Stimulated activated CD8-positive, alpha-beta memory T cell treated with anti-CD3 and anti-CD28 coated beads, Interleukin-4, amount 100 ng/mL, for 48 hours (primary cell): ENCODE data around the gene ASIC2.

Source experiments
- DNase-seq: peaks from one replicate; pipeline ENCODE4 v3.0.0-alpha.2; 2020

The ASIC2 gene

DNA sequence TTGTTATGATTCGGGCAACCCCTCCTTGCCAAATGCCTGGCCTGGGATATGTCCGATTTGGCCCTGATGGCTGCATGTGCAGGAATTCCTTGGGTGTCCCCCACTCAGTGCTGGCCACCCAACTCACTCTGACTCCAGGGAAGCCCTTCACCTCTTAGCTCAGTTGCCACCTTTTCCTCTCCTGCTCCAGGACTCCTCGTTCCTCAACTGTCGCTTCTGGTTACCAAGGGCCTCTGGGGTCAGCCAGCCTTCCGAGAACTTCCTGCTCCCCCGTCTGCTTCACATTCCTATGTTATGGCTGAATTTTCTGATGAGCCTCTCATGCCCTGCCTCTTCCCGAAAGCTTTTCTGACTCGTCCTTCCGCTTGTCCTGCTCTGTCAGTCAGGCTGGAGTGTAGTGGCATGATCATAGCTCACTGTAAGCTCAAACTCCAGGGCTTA is 237.9 kb downstream of the ASIC2 start:
- DNase-seq: no peak

DNA sequence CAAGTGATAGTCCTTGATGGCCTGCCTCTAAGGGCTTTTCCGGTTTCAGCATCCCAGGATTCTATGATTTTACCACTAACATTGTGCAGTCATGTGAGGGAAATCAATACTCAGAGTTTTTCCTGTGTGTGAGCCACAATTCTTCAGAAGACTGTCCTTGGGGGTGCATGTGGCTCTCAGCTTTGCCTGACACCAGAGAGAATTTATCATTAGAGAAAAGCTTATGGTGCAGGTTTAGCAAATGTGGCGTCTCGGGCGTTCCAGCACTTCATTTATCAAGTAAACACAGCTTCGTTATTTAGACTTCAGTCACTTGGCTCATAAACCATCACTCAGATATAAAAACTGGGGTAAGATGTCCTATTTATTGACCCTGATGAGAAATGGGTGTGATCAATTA is 238.7 kb downstream of the ASIC2 start:
- DNase-seq: no peak

- no peak for DNase-seq
These were observed 239.4 kb downstream of the ASIC2 start for GRCh38 chr17:33053676-33054075.

GRCh38 chr17:33052856-33053255 is 240.2 kb downstream of the ASIC2 start:
- DNase-seq: no peak

- no peak for DNase-seq
These were observed 242.4 kb downstream of the ASIC2 start for GRCh38 chr17:33050611-33051140.

DNA sequence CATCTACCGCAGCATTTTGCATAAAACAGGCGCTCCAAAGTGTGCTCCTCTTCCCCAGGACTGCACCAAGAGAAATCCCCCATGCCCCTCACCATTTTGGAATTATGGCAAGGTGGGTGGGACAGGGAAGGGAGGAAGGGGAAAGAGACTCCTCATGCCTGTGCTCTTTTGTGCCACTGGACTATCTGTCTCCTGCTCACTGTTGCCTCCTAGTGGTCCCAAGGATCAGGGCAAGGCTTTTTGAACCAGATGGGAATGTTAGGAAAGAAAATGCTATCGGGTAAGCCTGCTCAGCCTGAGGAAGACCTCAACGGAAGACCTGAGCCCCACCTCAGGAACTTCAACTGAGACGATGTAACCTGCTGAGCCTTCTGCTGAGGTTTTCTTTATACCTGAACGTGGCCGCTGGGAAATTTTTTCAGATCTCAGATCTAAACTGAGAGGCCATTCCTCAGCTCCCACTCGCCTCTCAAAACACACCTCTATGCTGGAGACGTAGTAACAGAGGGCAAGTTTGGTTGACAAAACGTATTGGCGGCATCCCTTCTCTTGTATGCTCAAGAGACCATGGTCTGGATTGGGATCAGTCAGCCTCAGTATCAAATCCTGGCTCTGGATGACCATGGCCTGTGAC is 243.2 kb downstream of the ASIC2 start:
- peak; percentile 74 for DNase-seq

DNA sequence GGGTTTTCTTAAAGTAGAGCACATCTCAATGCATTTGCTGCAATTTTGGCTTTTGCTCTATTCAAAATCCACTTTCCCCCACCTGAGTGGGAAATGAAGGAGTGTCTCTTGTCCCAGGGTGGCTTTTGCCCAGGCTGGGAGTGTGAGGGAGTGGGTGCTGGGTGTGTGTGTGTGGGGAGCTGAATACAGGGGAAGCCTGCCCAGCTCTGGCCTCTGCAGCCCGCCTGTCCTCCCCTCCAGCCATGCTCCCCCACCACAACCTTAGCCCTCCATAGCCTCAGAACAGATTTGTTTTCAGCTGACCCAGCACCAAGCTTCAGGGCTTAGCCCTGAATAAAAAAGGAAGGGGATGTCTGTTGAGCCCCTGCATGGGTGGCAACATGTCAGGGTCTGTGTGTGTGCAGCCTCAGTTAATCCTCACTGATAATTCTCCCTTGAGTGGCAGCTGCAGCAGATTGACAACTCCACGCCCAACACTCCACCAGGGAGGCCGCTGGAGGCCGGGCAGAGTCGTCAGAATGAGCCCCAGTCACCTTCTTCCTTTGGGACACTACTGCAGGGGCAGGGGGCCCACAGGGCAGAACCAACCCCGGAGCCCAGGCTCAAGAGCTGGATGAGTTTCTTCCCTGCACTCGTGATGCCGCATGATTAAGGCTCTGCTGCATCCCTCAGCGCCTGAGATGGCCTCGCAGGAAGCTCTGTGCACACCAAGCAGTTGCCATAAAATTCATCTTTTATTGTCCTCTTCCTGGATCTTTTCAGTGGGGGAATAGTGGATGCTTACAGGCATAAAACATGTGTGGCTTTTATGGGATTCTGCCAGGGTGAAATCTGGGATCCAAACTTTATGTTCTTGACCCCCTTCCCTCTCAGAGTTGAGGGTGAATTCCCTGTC is 246.5 kb downstream of the ASIC2 start:
- no peak for DNase-seq

- no peak for DNase-seq
These were observed 247.9 kb downstream of the ASIC2 start for GRCh38 chr17:33045216-33045615.

- no peak for DNase-seq
These were observed 248.3 kb downstream of the ASIC2 start for GRCh38 chr17:33044771-33045170.

- DNase-seq: no peak
These were observed 252.6 kb downstream of the ASIC2 start for GRCh38 chr17:33040461-33040860.

- DNase-seq: no peak
These were observed 253.2 kb downstream of the ASIC2 start for GRCh38 chr17:33039874-33040273.

- peak; percentile 53 for DNase-seq
These were observed 254.4 kb downstream of the ASIC2 start for GRCh38 chr17:33038740-33039139.

DNA sequence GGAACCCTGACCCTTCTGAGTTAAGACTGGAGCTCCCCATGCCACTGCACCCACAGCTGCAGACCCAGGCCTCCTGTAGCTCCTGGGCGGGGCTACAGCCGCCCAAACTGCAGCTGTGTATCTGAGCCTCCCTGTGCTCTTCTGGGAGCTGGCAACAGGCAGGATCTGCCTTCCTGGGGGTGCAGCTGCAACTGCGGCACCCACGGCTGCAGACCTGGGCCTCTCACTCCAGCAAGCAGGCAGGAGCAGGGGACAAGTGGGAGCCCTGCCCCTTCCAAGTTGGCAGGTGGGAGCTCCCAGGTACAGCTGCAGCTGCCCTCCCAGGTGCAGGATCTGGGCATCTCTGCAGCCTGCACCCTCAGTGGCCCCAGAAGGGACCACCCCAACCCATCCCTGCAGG is 259.9 kb downstream of the ASIC2 start:
- no peak for DNase-seq

DNA sequence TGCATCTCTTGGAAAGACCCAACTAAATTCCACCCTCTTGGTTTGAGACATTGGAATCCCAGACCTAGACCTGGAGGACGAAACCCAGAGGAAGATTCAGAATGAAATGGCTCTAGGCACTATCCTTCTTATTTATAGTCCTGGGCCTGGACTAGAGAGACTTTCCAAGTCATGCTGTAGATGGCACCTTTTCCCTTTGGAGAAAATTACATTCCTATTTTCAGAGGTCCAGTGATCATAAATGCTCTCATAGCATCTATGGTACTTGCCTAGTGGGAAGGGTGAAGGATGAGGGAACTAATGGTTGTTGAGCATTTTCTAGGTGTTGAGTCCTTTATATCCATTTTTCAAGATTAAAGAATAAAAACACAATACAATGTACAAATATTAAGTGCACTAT is 264.3 kb downstream of the ASIC2 start:
- no peak for DNase-seq

GRCh38 chr17:33028061-33028460 is 265.0 kb downstream of the ASIC2 start:
- DNase-seq: no peak

DNA sequence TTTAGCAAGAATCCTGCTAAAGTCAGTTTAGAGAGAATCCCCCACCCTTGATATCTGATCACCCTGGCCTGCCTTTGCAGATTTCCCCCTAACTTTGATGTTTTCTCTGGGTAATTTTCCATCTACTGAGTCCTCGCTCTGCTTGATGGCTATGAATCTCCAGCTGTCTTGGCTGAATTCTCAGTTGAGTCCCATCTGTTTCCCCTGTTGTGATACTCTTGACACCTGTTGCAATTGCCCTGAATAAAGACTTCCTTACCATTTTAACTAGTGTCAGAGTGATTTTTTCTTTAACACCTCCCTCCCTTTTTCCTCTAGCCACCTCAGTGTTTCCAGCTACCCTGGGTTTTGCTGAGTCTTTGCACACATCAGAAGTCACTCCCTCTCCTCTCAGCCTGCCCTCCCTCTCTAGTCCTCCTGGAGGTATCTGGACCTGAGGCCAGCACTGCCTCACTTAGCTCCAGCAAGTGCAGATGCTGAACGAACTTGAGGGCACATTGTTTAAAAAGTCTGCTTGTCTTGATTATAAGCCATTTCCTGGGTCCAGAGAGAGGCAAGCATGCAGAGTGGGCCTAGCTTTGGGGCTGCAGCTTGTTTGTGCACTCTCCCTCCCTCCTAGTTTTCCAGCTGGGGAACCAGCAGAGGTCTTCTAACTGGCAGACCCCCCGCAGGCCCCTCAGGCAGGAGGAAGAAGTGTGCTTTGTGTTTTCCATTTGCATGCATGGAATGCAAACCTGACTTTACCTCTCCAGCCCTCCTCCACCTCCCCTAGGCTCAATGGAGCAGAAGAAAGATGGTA is 268.2 kb downstream of the ASIC2 start:
- DNase-seq: no peak

DNA sequence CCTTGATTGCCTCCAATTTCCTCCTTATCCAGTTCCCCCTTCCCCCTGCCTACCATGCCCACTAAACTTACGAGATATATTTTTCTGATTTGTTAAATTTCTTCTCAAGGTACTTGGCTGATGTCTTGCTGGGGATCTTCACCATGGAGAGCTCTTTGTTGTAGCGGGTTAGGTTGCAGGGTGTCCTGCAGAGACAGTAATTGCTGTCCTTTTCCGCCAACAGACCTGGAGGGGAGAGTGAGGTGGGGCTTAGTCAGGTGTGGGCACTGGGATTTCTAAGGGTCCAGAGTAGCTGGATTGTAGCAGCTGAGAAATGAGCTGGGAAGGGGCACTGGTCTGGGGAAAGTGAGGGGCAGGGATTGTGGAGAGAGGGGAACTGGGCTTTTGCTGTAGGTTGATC is 269.3 kb downstream of the ASIC2 start:
- no peak for DNase-seq

DNA sequence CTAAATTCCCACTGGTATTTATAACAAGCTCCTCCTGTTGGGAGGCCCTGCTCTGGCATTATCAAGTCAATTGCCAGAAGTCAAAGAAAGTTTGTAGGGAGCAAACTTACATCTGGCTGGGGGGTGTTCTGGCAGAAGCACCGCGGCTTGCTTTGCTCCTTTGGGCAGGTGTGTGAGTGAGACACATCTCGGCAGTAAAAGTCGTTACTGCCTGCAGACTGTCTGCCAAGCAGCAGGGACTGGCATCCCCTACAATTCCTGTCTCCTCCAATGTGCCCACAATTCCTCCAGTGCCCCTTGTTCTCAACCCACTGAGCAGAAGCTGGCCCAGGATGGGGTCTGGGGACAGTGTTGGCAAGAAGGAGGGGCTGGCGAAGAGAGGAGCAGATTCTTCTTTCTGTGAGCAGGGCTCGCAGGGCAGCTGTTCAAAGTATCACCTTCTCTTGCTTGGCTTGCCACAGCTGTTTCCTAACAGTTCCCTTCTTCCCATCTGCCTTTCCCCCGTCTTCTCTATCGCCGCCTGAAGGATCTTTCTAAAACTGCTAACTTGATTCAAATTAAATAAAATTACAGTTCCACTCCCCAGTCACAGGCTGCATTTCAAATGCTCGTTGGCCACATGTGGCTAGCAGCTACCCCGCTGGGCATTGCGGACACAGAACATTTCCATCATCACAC is 271.2 kb downstream of the ASIC2 start:
- DNase-seq: no peak

DNA sequence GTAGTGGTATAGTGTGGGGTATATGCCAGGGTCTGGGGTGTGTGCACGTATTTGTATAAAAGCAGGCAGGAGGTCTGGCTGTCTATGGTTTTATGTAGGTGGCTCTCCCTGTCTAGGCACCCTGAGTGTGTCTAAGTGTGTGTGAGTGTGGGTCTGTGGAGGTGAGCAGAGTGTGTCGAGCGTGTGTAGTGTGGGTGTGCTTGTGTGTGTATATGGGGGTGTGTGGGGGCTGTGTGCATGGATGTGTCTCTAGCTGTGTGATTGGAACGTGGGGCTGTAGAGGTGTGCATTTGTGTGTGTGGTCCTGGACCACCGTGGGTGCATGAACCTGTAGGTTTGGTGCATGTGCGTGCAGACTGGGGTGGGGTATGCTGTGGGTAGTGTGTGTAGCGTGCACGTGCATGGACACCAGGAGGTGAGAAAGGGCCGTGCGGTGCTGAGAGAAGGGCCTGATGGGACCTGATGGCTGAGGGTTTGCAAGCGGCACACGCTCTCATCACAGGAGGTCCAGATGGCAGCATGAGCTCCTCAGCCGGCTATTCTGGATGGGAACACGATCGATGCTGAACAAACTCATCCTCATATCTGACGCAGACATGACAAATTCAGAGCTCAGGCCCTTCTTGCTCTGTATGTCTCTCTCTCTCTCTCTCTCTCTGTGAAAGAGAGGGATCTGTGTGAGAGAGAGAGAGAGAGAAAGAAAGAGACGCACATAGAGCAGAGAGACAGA is 273.8 kb downstream of the ASIC2 start:
- no peak for DNase-seq

- DNase-seq: no peak
These were observed 275.7 kb downstream of the ASIC2 start for GRCh38 chr17:33017366-33017765.

GRCh38 chr17:33016920-33017319 is 276.2 kb downstream of the ASIC2 start:
- no peak for DNase-seq
